GM18868 (cell line): ENCODE data around the gene LRRC8D.

Source experiments
- ATAC-seq: cut with Tn5 transposase; IDR thresholded peaks from one replicate; pipeline ENCODE4 v1.9.1; 2021; ENCODE audit warnings: mild to moderate bottlenecking, moderate library complexity; ENCODE audit not compliant: unreplicated experiment

LRRC8D gene

GRCh38 chr1:89865498-89866382 is 44.9 kb downstream of the LRRC8D start:
- no peak for ATAC-seq

GRCh38 chr1:89866568-89866967 is 45.7 kb downstream of the LRRC8D start:
- ATAC-seq = no peak

DNA sequence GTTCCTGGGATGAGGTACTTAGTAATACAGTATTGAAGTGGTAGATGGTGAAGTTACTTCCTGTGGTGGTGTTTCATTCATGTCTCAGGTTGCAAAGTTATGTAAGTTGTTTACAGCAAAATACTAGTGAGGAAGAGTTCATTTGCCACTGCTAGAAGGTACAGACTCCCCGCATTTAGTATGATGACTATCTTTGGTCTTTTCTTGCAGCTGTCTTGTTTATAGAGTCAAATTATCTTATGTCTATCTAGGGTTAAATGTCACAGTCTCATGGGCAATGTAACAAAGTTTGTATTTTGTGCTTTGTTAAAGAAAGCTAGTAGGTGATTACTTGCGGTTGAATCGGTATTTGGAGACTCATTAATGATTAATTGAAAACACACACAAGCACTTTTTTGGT is 50.2 kb downstream of the LRRC8D start:
- ATAC-seq = no peak

DNA sequence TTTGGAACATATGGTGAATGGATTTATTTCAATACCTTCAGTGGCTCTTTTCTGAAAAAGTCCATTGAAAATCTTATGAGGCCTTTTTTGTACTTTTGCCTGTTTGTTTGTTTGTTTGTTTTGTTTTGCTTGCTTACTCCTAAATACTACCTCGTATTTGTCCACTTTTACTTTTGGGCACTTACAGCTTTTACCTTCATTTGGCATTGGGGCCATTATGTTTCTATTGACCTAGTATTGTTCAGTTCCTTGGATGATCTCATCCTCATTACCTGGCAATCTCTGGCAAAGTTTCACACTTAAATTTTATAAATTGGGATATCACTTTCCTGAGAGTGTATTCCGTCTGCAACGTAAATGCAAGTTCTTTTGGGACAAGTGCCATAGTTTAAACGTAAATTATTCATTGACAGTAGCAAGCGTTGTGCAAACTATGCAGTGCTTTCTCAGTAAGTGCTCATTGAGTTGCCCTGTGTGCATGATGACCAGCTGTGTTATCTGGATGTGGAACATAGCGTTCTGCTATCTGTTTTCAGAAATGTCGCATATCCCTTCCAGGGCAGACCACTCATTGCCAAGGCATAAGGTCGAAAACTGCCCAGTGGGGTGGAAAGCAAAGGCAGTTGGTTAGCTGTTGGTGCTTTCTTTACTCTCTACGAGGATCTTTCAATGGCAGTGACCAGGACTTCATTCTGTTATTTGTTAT is 51.1 kb downstream of the LRRC8D start:
- no peak for ATAC-seq

- no peak for ATAC-seq
Observed at GRCh38 chr1:89872567-89872966, 51.7 kb downstream of the LRRC8D start.

DNA sequence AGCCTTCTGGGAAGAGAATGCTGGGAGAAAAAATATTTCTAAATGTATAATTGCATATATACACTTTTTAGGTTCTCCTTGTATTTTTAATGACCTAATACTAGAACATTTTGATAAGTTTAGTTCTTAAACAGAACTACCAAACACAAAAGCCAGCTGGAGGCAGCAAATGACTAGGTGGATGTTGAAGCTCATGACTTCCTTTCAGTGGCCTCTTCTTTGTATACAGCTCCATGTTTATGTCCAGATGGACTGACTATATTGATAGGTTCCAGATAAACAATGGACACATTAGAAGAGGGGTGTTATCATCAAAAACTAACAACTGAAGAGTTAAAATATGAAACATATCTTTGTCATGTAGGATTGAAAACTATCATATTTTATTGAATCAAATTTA is 52.5 kb downstream of the LRRC8D start:
- ATAC-seq = no peak

DNA sequence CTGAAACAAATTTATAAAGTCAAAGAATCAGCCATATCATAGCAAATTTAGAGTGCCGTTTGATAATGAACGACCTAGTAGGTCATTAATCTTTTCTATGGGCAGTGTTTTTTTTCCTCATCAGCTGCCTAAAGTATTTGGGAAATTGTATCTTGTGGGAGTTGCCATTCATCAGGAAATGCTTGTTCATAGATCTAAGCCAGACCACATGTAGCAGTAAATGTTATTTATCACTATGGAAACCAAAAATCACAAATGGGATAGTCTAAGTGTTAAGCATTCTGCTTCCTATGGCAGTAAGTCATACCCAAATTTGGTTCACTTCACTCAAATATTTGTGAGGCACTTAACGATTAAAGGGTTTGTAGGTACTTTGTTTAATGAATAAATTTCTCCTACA is 52.9 kb downstream of the LRRC8D start:
- ATAC-seq = no peak

DNA sequence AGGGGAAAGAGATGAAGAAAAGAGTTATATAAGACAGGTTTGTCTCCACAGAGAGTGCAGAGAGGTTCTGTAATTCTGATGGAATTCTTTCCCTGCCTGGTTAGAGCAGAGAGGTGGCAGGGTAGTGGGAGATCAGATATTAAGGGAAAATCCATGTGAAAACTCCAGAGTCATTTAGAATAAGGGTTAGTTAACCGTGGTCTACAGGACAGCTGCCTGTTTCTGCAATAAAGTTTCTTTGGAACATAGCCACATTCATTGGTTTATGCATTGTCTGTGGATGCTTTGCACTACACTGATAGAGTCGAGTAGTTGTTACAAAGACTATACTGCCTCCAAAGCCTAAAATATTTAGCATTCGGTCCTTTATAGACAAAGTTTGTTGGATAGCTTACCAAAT is 55.6 kb downstream of the LRRC8D start:
- no peak for ATAC-seq

GRCh38 chr1:89877756-89878155 is 56.9 kb downstream of the LRRC8D start:
- no peak for ATAC-seq

- ATAC-seq = no peak
Observed at GRCh38 chr1:89878256-89878655, 57.4 kb downstream of the LRRC8D start.

DNA sequence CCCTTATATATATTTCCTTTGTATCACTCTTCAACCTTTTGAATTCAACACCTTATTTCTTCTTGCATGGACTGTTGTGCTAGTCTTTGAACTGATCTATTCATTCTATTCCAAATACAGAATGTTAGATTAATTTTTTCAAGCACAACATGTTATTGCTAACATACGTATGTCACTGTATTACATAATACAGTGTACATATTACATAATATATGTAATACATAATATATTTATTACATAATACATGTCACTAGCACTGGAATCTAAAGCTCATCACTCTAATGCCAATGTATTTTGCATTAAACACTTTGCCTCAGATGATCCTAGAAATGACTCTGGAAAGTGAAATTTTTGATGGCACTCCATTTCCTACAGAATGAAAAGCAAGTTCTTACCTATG is 59.8 kb downstream of the LRRC8D start:
- ATAC-seq = no peak

- ATAC-seq = peak; percentile 52
Observed at GRCh38 chr1:89881415-89882058, 60.7 kb downstream of the LRRC8D start.

DNA sequence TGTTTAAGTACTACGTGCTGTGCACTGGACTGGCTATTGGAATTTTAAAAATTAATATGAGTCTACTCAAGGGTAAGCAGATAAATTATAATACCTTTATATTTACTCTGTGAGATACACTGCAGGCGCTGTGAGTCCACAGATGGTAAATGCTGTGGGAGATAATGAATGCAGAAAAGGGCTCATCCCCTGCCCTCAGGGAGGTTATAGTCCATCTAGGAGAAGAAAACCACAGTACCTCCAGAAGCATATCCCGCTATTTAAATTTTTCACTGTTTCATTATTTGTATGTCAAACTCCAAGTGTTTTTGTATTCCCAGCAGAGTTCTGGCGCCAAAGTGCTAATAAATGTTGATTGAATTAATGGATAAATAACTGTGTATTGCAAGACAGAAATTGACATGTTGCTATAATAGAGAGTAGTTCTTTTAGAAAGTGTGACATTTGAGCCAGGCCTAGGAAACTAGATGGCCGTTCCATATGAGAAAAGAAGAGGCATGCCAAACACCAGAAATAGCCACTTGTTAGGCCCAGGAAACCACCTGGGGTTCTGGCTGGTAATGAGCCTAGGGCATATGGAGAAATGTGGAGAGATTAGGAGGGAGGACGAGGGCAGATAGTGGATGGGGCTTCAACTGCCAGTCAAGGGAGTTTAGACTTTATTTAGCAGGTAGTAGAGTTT is 61.7 kb downstream of the LRRC8D start:
- ATAC-seq = no peak

GRCh38 chr1:89883030-89883379 is 62.2 kb downstream of the LRRC8D start:
- no peak for ATAC-seq

- ATAC-seq = no peak
Observed at GRCh38 chr1:89884718-89885596, 64.1 kb downstream of the LRRC8D start.

DNA sequence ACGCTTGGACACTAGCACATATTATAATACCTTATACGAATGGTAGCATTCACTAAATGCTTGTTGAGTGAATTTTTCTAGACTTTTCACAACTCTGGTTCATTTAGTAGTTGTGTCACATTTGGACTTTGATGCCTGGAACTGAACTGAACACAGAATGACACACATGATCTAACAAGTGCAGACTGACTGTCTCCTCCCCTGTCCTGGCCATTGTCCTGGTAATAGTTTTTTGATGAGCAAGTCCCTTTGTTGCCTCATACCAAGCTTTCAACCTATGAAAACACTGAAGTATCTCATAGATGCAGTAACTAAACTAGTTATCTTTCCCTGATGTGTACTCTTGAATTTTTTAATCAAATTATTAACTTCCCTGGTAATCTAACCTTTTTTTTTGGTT is 66.4 kb downstream of the LRRC8D start:
- no peak for ATAC-seq

GRCh38 chr1:89887713-89888112 is 66.9 kb downstream of the LRRC8D start:
- no peak for ATAC-seq

DNA sequence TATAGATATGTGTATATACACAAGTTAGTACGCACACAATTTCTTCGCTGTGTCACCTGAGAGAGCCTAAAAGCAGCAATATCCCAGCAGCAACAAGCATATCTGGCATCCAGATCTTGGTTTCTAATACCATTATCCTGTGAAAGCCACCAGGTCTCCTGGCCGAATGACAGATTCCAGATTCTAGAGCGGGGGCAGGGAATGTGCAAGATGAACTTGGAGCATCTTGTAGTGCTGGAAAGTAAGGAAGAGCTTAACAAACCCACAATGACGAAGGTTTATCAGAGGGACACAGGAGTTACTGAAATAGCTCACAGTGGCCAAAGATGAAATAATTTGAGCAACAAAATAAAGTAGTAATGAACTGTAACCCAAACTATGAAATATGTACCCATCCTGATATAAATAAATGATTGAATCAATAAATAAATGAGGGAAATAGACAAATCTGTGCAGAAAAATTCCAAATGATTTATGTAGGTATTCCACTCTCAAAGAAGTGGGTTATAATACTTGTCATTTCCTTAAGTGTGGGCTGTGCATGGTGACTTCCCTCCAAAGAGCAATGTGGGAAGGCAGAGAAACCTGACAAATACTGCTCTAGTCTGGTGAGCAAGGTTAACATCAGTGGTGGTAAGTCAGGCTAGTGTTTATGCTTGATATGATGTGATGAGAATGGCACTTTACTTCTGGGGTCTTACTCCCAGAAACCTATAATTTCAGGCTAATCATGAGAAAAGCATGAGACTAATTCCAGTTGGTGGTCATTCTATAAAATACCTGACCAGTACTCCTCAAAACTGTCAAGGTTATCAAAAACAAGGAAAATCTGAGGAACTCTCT is 67.9 kb downstream of the LRRC8D start:
- no peak for ATAC-seq

- ATAC-seq = no peak
Observed at GRCh38 chr1:89889323-89889615, 68.4 kb downstream of the LRRC8D start.
